CD14-positive monocyte (primary cell): ENCODE data around the gene CSNK1G2. TPM values are rescaled to one million over a fixed set of nuclear protein-coding genes. Genes with fewer than 3 reads are reported as not detected.
"Not testable (repeated sequence)": the region's sequence is repeated elsewhere in the genome, so short reads cannot be mapped to it uniquely, and the experiment has no call there.

ENCODE experiments used
- DNase-seq, 3 donors: peaks; one replicate each; pipeline ENCODE4 v3.0.0-alpha.2; 2011 to 2022
- H2AFZ ChIP-seq: 2 replicates; pipeline ENCODE4 v1.6.0; 2012; ENCODE audit warnings: mild to moderate bottlenecking, low read depth, low read length, inconsistent platforms; ENCODE audit not compliant: insufficient read depth, poor library complexity, severe bottlenecking
- H3K27ac ChIP-seq, 2 donors: 1 replicate in 1 of 2; 2 replicates in 1 of 2; pipeline ENCODE4 v1.5.1; 2012 to 2013; ENCODE audit warnings: low read length in 2 of 2, control low read depth in 1 of 2, inconsistent platforms in 1 of 2, low read depth in 1 of 2, mild to moderate bottlenecking in 1 of 2
- H3K27me3 ChIP-seq, 2 donors: one replicate each; pipeline versions ENCODE4 v1.6.0 to v1.6.1; 2011 to 2013; ENCODE audit warnings: low read length in 2 of 2; ENCODE audit not compliant: control insufficient read depth in 2 of 2, insufficient read depth in 2 of 2
- H3K36me3 ChIP-seq, 2 donors: replicated peaks in 1 of 2; 1 replicate in 1 of 2; 2 replicates in 1 of 2; pipeline versions ENCODE4 v1.5.1 to v1.6.1; 2012 to 2013; ENCODE audit warnings: low read length in 2 of 2, control low read depth in 1 of 2, inconsistent platforms in 1 of 2, mild to moderate bottlenecking in 1 of 2; ENCODE audit not compliant: insufficient read depth in 2 of 2, control insufficient read depth in 1 of 2
- H3K4me1 ChIP-seq, 2 donors: 1 replicate in 1 of 2; 2 replicates in 1 of 2; pipeline versions ENCODE4 v1.5.1 to v1.6.1; 2012 to 2013; ENCODE audit warnings: low read length in 2 of 2, control low read depth in 1 of 2, inconsistent platforms in 1 of 2, mild to moderate bottlenecking in 1 of 2, moderate library complexity in 1 of 2; ENCODE audit not compliant: insufficient read depth in 2 of 2, control insufficient read depth in 1 of 2
- H3K4me2 ChIP-seq: replicated peaks from 2 replicates; pipeline ENCODE3; 2012; ENCODE audit warnings: low read length, moderate library complexity, mild to moderate bottlenecking; ENCODE audit not compliant: poor library complexity, severe bottlenecking; ENCODE audit errors: extremely low read depth
- H3K4me3 ChIP-seq, 3 experiments: fragments of 200-600 bp in 1 of 3; sonication (generic) in 1 of 3; replicated peaks in 1 of 3; 1 replicate in 2 of 3; 2 replicates in 1 of 3; pipeline ENCODE4 v1.5.1; 2011 to 2013; ENCODE audit warnings: low read length in 3 of 3, mild to moderate bottlenecking in 3 of 3, control low read depth in 2 of 3, low read depth in 2 of 3, inconsistent platforms in 1 of 3, moderate library complexity in 1 of 3
- H3K79me2 ChIP-seq: 2 replicates; pipeline ENCODE4 v1.6.0; 2012; ENCODE audit warnings: mild to moderate bottlenecking, control low read depth, inconsistent platforms, low read length, moderate library complexity; ENCODE audit not compliant: insufficient read depth
- H3K9ac ChIP-seq: 2 replicates; pipeline ENCODE4 v1.6.0; 2017; ENCODE audit warnings: low read length, mild to moderate bottlenecking; ENCODE audit not compliant: insufficient read depth, poor library complexity, severe bottlenecking
- H3K9me3 ChIP-seq, 2 donors: replicated peaks in 1 of 2; 1 replicate in 1 of 2; 2 replicates in 1 of 2; pipeline versions ENCODE4 v1.5.1 to v1.6.1; 2012 to 2013; ENCODE audit warnings: low read length in 2 of 2, control low read depth in 1 of 2; ENCODE audit not compliant: control insufficient read depth in 1 of 2, insufficient read depth in 1 of 2
- H4K20me1 ChIP-seq: 2 replicates; pipeline ENCODE4 v1.6.0; 2012; ENCODE audit warnings: mild to moderate bottlenecking, low read length, control low read depth, moderate library complexity; ENCODE audit not compliant: insufficient read depth
- H3K27ac Mint-ChIP-seq, 7 donors: one replicate each; pipeline ENCODE4 v1.8.0; 2020; ENCODE audit warnings: mild to moderate bottlenecking in 7 of 7, mixed read lengths in 7 of 7, moderate library complexity in 6 of 7, inconsistent platforms in 2 of 7
- H3K27me3 Mint-ChIP-seq, 3 donors: one replicate each; pipeline ENCODE4 v1.8.0; 2021 to 2022; ENCODE audit warnings: low read depth in 3 of 3, mild to moderate bottlenecking in 3 of 3, mixed read lengths in 3 of 3, moderate library complexity in 3 of 3, inconsistent platforms in 1 of 3
- H3K36me3 Mint-ChIP-seq, 2 donors: one replicate each; pipeline ENCODE4 v1.8.0; 2020; ENCODE audit warnings: mixed read lengths in 2 of 2, inconsistent platforms in 1 of 2, mild to moderate bottlenecking in 1 of 2
- H3K4me1 Mint-ChIP-seq: one replicate; pipeline ENCODE4 v1.8.0; 2020; ENCODE audit warnings: mild to moderate bottlenecking, mixed read lengths
- H3K4me3 Mint-ChIP-seq, 2 donors: one replicate each; pipeline ENCODE4 v1.8.0; 2020; ENCODE audit warnings: mild to moderate bottlenecking in 2 of 2, mixed read lengths in 2 of 2, moderate library complexity in 1 of 2
- H3K9me3 Mint-ChIP-seq, 7 donors: one replicate each; pipeline ENCODE4 v1.8.0; 2020 to 2022; ENCODE audit warnings: mixed read lengths in 7 of 7, mild to moderate bottlenecking in 6 of 7, moderate library complexity in 6 of 7, inconsistent platforms in 2 of 7
- CTCF ChIP-seq: fragments of 200-600 bp; IDR thresholded peaks from one replicate; pipeline ENCODE4 v1.8.0; 2022; ENCODE audit warnings: antibody characterized with exemption, mild to moderate bottlenecking
- WGBS: methylation state at CpG from one replicate; pipeline ENCODE4 v1.1.5; 2013; ENCODE audit warnings: missing lambda C conversion rate; ENCODE audit not compliant: insufficient coverage; 5-methylcytosine and 5-hydroxymethylcytosine counted together
- intact Hi-C, 2 donors: fragments of 100-400 bp; cut with micrococcal nuclease; formaldehyde crosslinking; loops; one replicate each; pipeline versions ENCODE4 v1.15.0 to v1.15.1; 2023
- polyA plus RNA-seq, 3 donors: library from polyadenylated mRNA; depleted of rRNA in 1 of 3; unstranded in 2 of 3; stranded (reverse) in 1 of 3; fragments of 300-500 nt in 2 of 3; fragments of >200 nt in 1 of 3; fragmentation: Illumina TruSeq in 2 of 3; gene quantifications; 1 replicate in 2 of 3; 2 replicates in 1 of 3; pipeline ENCODE4 v1.2.3, GENCODE V29; 2012 to 2021

Gene CSNK1G2
- polyA plus RNA-seq, 3 donors, result 10.8 to 215 (median 20.3) TPM

GRCh38 chr19:1987197-1988187 is 46.5 kb downstream of the CSNK1G2 start:
- DNase-seq, result peak in 1 of 3 donors; percentile 3
- Histone ChIP-seq H3K4me2 (no peak overlapping the region), H3K9ac (no peak overlapping the region), H3K27ac (peak overlapping the region in 1 of 2 donors; percentile 14), H4K20me1 (peaks cover 76% of the 10 kb centered on the region), H3K36me3 (peaks cover 64 to 81% of the 10 kb centered on the region in 2 donors), H2AFZ (no peak overlapping the region), H3K4me1 (no peaks in the 10 kb centered on the region), H3K79me2 (no peaks in the 10 kb centered on the region), H3K27me3 (no peaks in the 10 kb centered on the region), H3K4me3 (no peak overlapping the region), H3K9me3 (no peaks in the 10 kb centered on the region)
- Mint-ChIP-seq H3K9me3 (no peaks in the 10 kb centered on the region), H3K4me1 (no peaks in the 10 kb centered on the region), H3K27ac (peak overlapping the region in 2 of 7 donors; percentile 53 to 69), H3K27me3 (peaks cover 0 to 2% (median 0%) of the 10 kb centered on the region in 3 donors), H3K36me3 (peaks cover 31 to 86% of the 10 kb centered on the region in 2 donors), H3K4me3 (no peak overlapping the region)
- no peak for TF ChIP-seq CTCF
- intact Hi-C loops, result no loop called here
- WGBS, result 86% methylated on average over 28 of the region's 42 CpGs

- H3K36me3 ChIP-seq, result peaks cover 60 to 77% of the 10 kb centered on the region in 2 donors
- H3K4me1 Mint-ChIP-seq, H3K9ac ChIP-seq, H3K4me1 ChIP-seq, H3K9me3 ChIP-seq, H3K27me3 ChIP-seq, DNase-seq, H3K4me3 ChIP-seq, H3K4me3 Mint-ChIP-seq, H3K4me2 ChIP-seq, H3K27ac Mint-ChIP-seq, H3K79me2 ChIP-seq, H3K9me3 Mint-ChIP-seq, H3K27me3 Mint-ChIP-seq, intact Hi-C loops, H2AFZ ChIP-seq: not testable (repeated sequence)
- 87% methylated on average over 7 of the region's 10 CpGs for WGBS
- peaks cover 72% of the 10 kb centered on the region for H4K20me1 ChIP-seq
- peaks cover 28 to 84% of the 10 kb centered on the region in 2 donors for H3K36me3 Mint-ChIP-seq
- peak overlapping the region in 1 of 2 donors; percentile 14 for H3K27ac ChIP-seq
These were observed 47.5 kb downstream of the CSNK1G2 start for GRCh38 chr19:1988464-1988863.
